Neuronal stem cell (in vitro differentiated cells): Measurements from ENCODE around the gene QSOX1.
A peak's percentile ranks its signal among the peaks of the same experiment; 100 is the strongest.

Experiments used
- DNase-seq: peaks from one replicate; pipeline ENCODE4 v3.0.0-alpha.2; 2013; ENCODE audit warnings: low spot score
- H2AFZ ChIP-seq: one replicate; pipeline ENCODE4 v1.6.1; 2013; ENCODE audit warnings: mild to moderate bottlenecking, low read length, inconsistent platforms
- H2AK5ac ChIP-seq: 2 replicates; pipeline ENCODE4 v1.6.1; 2013; ENCODE audit warnings: low read depth, mild to moderate bottlenecking, inconsistent platforms, low read length, moderate library complexity, mixed read lengths
- H2BK120ac ChIP-seq: 2 replicates; pipeline ENCODE4 v1.6.1; 2013; ENCODE audit warnings: low read depth, mild to moderate bottlenecking, inconsistent platforms, low read length, moderate library complexity, mixed read lengths
- H2BK12ac ChIP-seq: one replicate; pipeline ENCODE4 v1.6.1; 2013; ENCODE audit warnings: low read length, inconsistent platforms
- H2BK15ac ChIP-seq: 2 replicates; pipeline ENCODE4 v1.6.1; 2013; ENCODE audit warnings: mild to moderate bottlenecking, low read length, inconsistent platforms, mixed read lengths
- H2BK5ac ChIP-seq: one replicate; pipeline ENCODE4 v1.6.1; 2013; ENCODE audit warnings: inconsistent platforms, mild to moderate bottlenecking, low read length, moderate library complexity
- H3K14ac ChIP-seq: one replicate; pipeline ENCODE4 v1.6.1; 2013; ENCODE audit warnings: low read length, inconsistent platforms
- H3K18ac ChIP-seq: 2 replicates; pipeline ENCODE4 v1.6.1; 2013; ENCODE audit warnings: low read length, inconsistent platforms
- H3K23ac ChIP-seq: 2 replicates; pipeline ENCODE4 v1.6.1; 2013; ENCODE audit warnings: low read depth, mild to moderate bottlenecking, mixed read lengths, low read length, inconsistent platforms; ENCODE audit not compliant: poor library complexity
- H3K27ac ChIP-seq: replicated peaks from 3 replicates; pipeline ENCODE4 v1.5.1; 2013; ENCODE audit warnings: low read length, inconsistent platforms
- H3K27me3 ChIP-seq, 3 experiments: 2 replicates each; pipeline ENCODE4 v1.6.1; 2013; ENCODE audit warnings: low read length in 3 of 3, mild to moderate bottlenecking in 2 of 3, inconsistent platforms in 1 of 3, low read depth in 1 of 3, mixed read lengths in 1 of 3, moderate library complexity in 1 of 3; ENCODE audit not compliant: control insufficient read depth in 3 of 3, insufficient read depth in 3 of 3
- H3K36me3 ChIP-seq, 2 donors: replicated peaks in 1 of 2; 2 replicates each; pipeline ENCODE4 v1.6.1; 2013; ENCODE audit warnings: low read length in 2 of 2; ENCODE audit not compliant: control insufficient read depth in 2 of 2, insufficient read depth in 2 of 2
- H3K4ac ChIP-seq: 2 replicates; pipeline ENCODE4 v1.6.1; 2013; ENCODE audit warnings: inconsistent platforms, mild to moderate bottlenecking, low read length, moderate library complexity
- H3K4me1 ChIP-seq, 2 donors: 1 replicate in 1 of 2; 2 replicates in 1 of 2; pipeline ENCODE4 v1.6.1; 2013; ENCODE audit warnings: low read length in 2 of 2, low read depth in 1 of 2; ENCODE audit not compliant: control insufficient read depth in 2 of 2, insufficient read depth in 1 of 2
- H3K4me2 ChIP-seq: one replicate; pipeline ENCODE4 v1.6.1; 2013; ENCODE audit warnings: mild to moderate bottlenecking, low read length, inconsistent platforms; ENCODE audit not compliant: insufficient read depth, poor library complexity, severe bottlenecking
- H3K4me3 ChIP-seq, 2 donors: 2 replicates each; pipeline ENCODE4 v1.5.1; 2013; ENCODE audit warnings: low read length in 2 of 2, mild to moderate bottlenecking in 2 of 2, inconsistent platforms in 1 of 2, moderate library complexity in 1 of 2
- H3K79me1 ChIP-seq: one replicate; pipeline ENCODE4 v1.6.1; 2013; ENCODE audit warnings: low read depth, mild to moderate bottlenecking, inconsistent platforms, low read length, moderate library complexity
- H3K9ac ChIP-seq: one replicate; pipeline ENCODE4 v1.6.1; 2013; ENCODE audit warnings: mild to moderate bottlenecking, low read depth, low read length, inconsistent platforms; ENCODE audit not compliant: poor library complexity
- H3K9me3 ChIP-seq, 2 donors: replicated peaks in 1 of 2; 2 replicates each; pipeline versions ENCODE3 to v1.6.1; 2013; ENCODE audit warnings: low read length in 2 of 2, mild to moderate bottlenecking in 2 of 2, inconsistent platforms in 1 of 2, low read depth in 1 of 2, mixed read lengths in 1 of 2, moderate library complexity in 1 of 2; ENCODE audit not compliant: control insufficient read depth in 2 of 2, insufficient read depth in 1 of 2
- H4K8ac ChIP-seq: one replicate; pipeline ENCODE4 v1.6.1; 2013; ENCODE audit warnings: low read depth, mild to moderate bottlenecking, inconsistent platforms, low read length, moderate library complexity
- H4K91ac ChIP-seq: one replicate; pipeline ENCODE4 v1.6.1; 2013; ENCODE audit warnings: low read length, low read depth, mild to moderate bottlenecking, inconsistent platforms; ENCODE audit not compliant: poor library complexity
- whole genome bisulfite sequencing, 2 donors: extraction: QIAGEN DNeasy Blood & Tissue Kit; methylation state at CpG; one replicate each; pipeline ENCODE4 v1.1.7; 2013; ENCODE audit warnings: missing lambda C conversion rate in 2 of 2, mixed read lengths in 1 of 2; ENCODE audit not compliant: insufficient read length in 2 of 2, insufficient replicate concordance in 1 of 2; ENCODE audit errors: extremely low coverage in 2 of 2; 5-methylcytosine and 5-hydroxymethylcytosine counted together

The QSOX1 gene

DNA sequence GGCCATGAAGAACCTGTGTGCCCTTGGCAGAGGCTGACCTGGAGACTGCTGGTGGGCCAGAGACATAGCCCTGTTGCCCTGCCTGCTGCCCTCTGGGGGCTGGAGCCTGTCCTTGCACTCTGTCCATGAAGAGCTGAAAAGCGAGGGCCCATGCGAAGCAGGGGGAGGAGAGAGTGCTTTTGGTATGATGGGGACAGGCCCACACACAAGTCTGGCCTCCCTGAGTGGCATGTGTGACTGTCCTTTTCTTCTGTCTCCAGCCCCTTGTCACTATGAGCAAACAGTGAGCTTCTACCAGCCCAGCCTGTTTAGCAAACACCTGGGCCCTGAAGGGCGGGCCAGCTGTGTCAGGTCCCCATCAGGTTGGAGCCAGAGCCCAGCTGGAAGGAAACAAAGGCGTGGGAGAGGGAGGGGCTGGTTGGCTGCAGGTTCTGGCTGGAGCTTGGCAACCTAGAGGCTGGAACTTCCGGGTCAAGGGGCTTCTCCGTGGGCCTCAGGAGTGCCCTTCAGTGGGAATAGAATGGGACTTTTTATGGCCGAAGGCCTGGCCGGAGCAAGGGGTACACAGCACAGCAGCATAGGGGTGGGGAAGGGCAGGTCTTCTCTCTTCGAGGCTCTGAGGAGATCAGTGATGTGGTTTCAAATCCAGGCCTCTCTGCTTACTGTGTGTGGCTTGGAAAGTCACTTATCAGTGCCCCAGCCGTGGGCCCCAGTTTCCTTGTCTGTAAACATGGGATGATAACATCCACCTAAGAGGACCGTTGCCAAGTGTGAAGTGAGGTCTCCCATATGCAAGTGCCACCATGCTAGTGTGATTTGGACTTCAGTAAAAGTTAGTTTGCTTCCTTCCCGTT, 14.3 kb downstream of the QSOX1 start:
- no peak overlapping the region for H3K14ac ChIP-seq
- H3K36me3 ChIP-seq = peaks cover 4 to 7% of the 10 kb centered on the region in 2 donors
- H3K4me1 ChIP-seq = peaks cover 0 to 9% of the 10 kb centered on the region in 2 donors
- no CpG with 5 or more reads among the region's 12 CpGs for WGBS, 2 donors
- no peak overlapping the region for H3K18ac ChIP-seq
- peak overlapping the region; percentile 87 for H2AK5ac ChIP-seq
- H4K8ac ChIP-seq = no peak overlapping the region
- no peak overlapping the region for H2BK5ac ChIP-seq
- no peaks in the 10 kb centered on the region for H3K9me3 ChIP-seq
- no peak overlapping the region for H3K4me2 ChIP-seq
- peak overlapping the region; percentile 61 for H3K23ac ChIP-seq
- no peak overlapping the region for H3K4ac ChIP-seq
- peak overlapping the region; percentile 50 for H2BK12ac ChIP-seq
- no peak overlapping the region for H2BK120ac ChIP-seq
- peak; percentile 26 for DNase-seq
- no peaks in the 10 kb centered on the region for H3K79me1 ChIP-seq
- no peak overlapping the region for H3K4me3 ChIP-seq
- H4K91ac ChIP-seq = no peak overlapping the region
- H3K9ac ChIP-seq = no peak overlapping the region
- H3K27ac ChIP-seq = no peak overlapping the region
- H3K27me3 ChIP-seq = no peaks in the 10 kb centered on the region
- H2BK15ac ChIP-seq = no peak overlapping the region
- no peak overlapping the region for H2AFZ ChIP-seq

DNA sequence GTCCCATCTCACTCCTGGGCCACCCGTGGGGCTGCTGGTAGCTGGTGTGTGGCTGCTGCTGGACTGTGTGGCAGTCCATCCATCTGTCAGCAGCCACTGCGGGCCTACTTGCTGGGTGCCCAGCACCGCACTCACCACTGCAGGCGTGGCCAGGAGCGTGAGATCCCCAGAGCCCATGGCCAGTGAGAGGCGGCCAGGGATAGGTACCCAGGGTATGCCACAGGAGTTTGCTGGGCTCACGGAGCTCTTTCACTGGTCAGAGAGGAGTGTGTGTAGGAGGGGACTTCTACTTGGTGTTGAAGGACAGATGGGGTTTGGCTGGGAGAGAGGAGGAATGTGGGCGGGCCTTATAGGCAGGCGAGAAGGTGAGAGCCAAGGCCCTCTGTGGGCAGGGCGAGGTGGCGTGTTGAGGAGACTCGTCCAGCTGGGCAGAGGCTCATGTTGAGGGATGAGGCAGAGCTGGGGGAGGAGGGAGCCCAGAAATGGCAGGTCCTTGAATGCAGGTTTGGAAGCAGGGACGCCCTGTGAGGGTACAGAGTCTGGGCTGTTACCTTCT, 15.0 kb downstream of the QSOX1 start:
- no peak for DNase-seq
- H3K9ac ChIP-seq = no peak overlapping the region
- H4K8ac ChIP-seq = peak overlapping the region; percentile 94
- H3K4me2 ChIP-seq = no peak overlapping the region
- no peak overlapping the region for H2BK5ac ChIP-seq
- H2BK12ac ChIP-seq = peak overlapping the region; percentile 50
- no peak overlapping the region for H3K27ac ChIP-seq
- no peak overlapping the region for H3K18ac ChIP-seq
- no peak overlapping the region for H3K4ac ChIP-seq
- no CpG with 5 or more reads among the region's 13 CpGs for WGBS, 2 donors
- H3K4me1 ChIP-seq = peaks cover 0 to 9% of the 10 kb centered on the region in 2 donors
- peak overlapping the region; percentile 61 for H3K23ac ChIP-seq
- peaks cover 4 to 6% of the 10 kb centered on the region in 2 donors for H3K36me3 ChIP-seq
- H2BK120ac ChIP-seq = no peak overlapping the region
- H3K14ac ChIP-seq = no peak overlapping the region
- peak overlapping the region; percentile 87 for H2AK5ac ChIP-seq
- no peak overlapping the region for H2AFZ ChIP-seq
- no peaks in the 10 kb centered on the region for H3K27me3 ChIP-seq
- H2BK15ac ChIP-seq = no peak overlapping the region
- no peaks in the 10 kb centered on the region for H3K9me3 ChIP-seq
- H4K91ac ChIP-seq = no peak overlapping the region
- H3K79me1 ChIP-seq = no peaks in the 10 kb centered on the region
- H3K4me3 ChIP-seq = no peak overlapping the region

DNA sequence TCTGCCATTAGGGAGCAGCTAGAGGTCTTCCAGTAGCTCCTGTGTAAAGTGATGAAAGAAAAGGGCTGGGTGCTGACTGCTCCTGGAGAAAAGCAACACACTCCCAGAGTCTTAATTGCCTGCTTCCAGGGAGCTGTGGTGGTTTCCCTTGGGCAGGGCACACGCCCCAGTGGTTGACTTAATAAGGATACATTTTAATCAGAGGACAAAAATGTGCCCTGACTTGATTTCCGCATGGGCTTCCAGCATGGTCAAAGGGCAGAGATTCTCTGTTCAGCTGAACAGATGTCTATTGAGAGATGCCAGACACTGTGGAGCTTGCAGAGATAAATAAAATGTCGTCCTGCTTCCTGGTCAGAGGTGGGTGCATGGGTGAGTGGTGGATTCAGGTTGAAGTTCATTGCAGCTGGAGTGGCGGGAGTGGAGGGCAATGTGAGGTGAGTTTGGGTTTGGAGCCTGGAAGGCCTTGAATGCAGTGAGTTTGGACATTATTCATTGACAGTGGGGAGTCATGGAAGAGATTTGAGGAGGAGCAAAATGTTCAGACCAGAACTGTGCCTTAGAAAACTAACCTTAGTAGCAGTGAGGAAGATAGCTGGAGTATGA, 16.0 kb downstream of the QSOX1 start:
- no peak overlapping the region for H2BK120ac ChIP-seq
- no peak overlapping the region for H3K23ac ChIP-seq
- H3K27me3 ChIP-seq = no peaks in the 10 kb centered on the region
- no peaks in the 10 kb centered on the region for H3K79me1 ChIP-seq
- H2AFZ ChIP-seq = no peak overlapping the region
- peaks cover 4 to 7% of the 10 kb centered on the region in 2 donors for H3K36me3 ChIP-seq
- no peak overlapping the region for H3K4me3 ChIP-seq
- H4K91ac ChIP-seq = no peak overlapping the region
- H3K14ac ChIP-seq = no peak overlapping the region
- no peak overlapping the region for H2AK5ac ChIP-seq
- no peak overlapping the region for H3K27ac ChIP-seq
- no peak for DNase-seq
- no peak overlapping the region for H4K8ac ChIP-seq
- no peak overlapping the region for H2BK5ac ChIP-seq
- H3K4me1 ChIP-seq = peaks cover 0 to 9% of the 10 kb centered on the region in 2 donors
- no peaks in the 10 kb centered on the region for H3K9me3 ChIP-seq
- H3K4ac ChIP-seq = no peak overlapping the region
- no peak overlapping the region for H3K18ac ChIP-seq
- no peak overlapping the region for H3K9ac ChIP-seq
- no peak overlapping the region for H2BK12ac ChIP-seq
- H3K4me2 ChIP-seq = no peak overlapping the region
- WGBS, 2 donors = no CpG with 5 or more reads among the region's 4 CpGs
- no peak overlapping the region for H2BK15ac ChIP-seq

DNA sequence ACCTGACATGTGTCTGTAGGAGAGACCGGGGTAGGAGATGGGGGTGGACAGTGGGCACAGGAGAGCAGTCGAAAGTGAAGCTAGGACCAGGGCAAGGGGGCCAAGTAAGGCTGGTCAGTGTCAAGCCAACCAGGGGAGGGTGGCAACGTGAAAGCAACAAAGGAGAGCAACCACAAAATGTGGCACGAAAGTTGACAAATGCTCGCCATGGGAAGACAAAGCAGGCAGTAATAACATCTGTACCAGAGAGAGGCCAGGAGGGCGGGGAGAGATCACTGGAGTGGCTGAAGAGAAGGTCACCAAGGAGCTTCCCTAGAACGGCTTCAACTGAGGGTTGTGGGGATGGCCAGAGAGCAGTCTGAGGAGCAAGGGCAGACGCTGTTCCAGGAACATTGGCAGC, 17.0 kb downstream of the QSOX1 start:
- no peak overlapping the region for H2BK12ac ChIP-seq
- H2AK5ac ChIP-seq = no peak overlapping the region
- H3K27ac ChIP-seq = no peak overlapping the region
- H4K91ac ChIP-seq = no peak overlapping the region
- no peak overlapping the region for H3K9ac ChIP-seq
- H3K4me2 ChIP-seq = no peak overlapping the region
- H3K23ac ChIP-seq = no peak overlapping the region
- H3K27me3 ChIP-seq = no peaks in the 10 kb centered on the region
- H3K18ac ChIP-seq = peak overlapping the region; percentile 41
- no peak overlapping the region for H3K4ac ChIP-seq
- no peak overlapping the region for H3K4me3 ChIP-seq
- H2BK120ac ChIP-seq = no peak overlapping the region
- H3K14ac ChIP-seq = no peak overlapping the region
- peaks cover 4 to 7% of the 10 kb centered on the region in 2 donors for H3K36me3 ChIP-seq
- peaks cover 0 to 5% of the 10 kb centered on the region in 2 donors for H3K4me1 ChIP-seq
- H3K9me3 ChIP-seq = no peaks in the 10 kb centered on the region
- no peak overlapping the region for H2BK15ac ChIP-seq
- no peak for DNase-seq
- no CpG with 5 or more reads among the region's 8 CpGs for WGBS, 2 donors
- H2AFZ ChIP-seq = no peak overlapping the region
- H2BK5ac ChIP-seq = no peak overlapping the region
- no peaks in the 10 kb centered on the region for H3K79me1 ChIP-seq
- H4K8ac ChIP-seq = no peak overlapping the region
